Fibroblast of villous mesenchyme (primary cell): ENCODE measurements around the gene TMEM121B. TPM values are rescaled to one million over a fixed set of nuclear protein-coding genes. Genes with fewer than 3 reads are reported as not detected.

Source experiments
- DNase-seq: peaks from one replicate; pipeline ENCODE4 v3.0.0-alpha.2; 2010; ENCODE audit warnings: low read depth
- H3K4me3 ChIP-seq: 2 replicates; pipeline ENCODE4 v1.5.1; 2011; ENCODE audit warnings: low read depth, mild to moderate bottlenecking, low read length
- CTCF ChIP-seq: IDR thresholded peaks from 2 replicates; pipeline ENCODE4 v1.5.1; 2012; ENCODE audit warnings: low read depth, mild to moderate bottlenecking, low read length; ENCODE audit not compliant: insufficient read depth
- total RNA-seq: library from RNA; depleted of rRNA; stranded (reverse); fragments of >200 nt; gene quantifications from 2 replicates; pipeline ENCODE4 v1.2.3, GENCODE V29; 2012

The TMEM121B gene
- total RNA-seq, 1 donor = under 0.01 TPM

- no peak for TF ChIP-seq CTCF
- no peak for DNase-seq
Observed at GRCh38 chr22:17116572-17117330, 4.4 kb downstream of the TMEM121B start.

GRCh38 chr22:17115945-17116565 lies 5.1 kb downstream of the TMEM121B start:
- no peak for TF ChIP-seq CTCF

More at GRCh38 chr22:17116572-17117330, 4.4 kb downstream of the TMEM121B start:
- no peak overlapping the region for H3K4me3 ChIP-seq

GRCh38 chr22:17115236-17115635 lies 5.9 kb downstream of the TMEM121B start:
- no peak overlapping the region for H3K4me3 ChIP-seq
- DNase-seq = no peak
- TF ChIP-seq CTCF = no peak

More at GRCh38 chr22:17115945-17116565, 5.1 kb downstream of the TMEM121B start:
- DNase-seq = no peak
- H3K4me3 ChIP-seq = no peak overlapping the region

GRCh38 chr22:17114898-17115235 lies 6.3 kb downstream of the TMEM121B start:
- H3K4me3 ChIP-seq = no peak overlapping the region
- no peak for TF ChIP-seq CTCF
- no peak for DNase-seq

GRCh38 chr22:17114173-17114897 lies 6.8 kb downstream of the TMEM121B start:
- H3K4me3 ChIP-seq = no peak overlapping the region
- no peak for DNase-seq
- TF ChIP-seq CTCF = no peak

GRCh38 chr22:17113600-17113999 lies 7.6 kb downstream of the TMEM121B start:
- no peak for DNase-seq
- H3K4me3 ChIP-seq = no peak overlapping the region
- TF ChIP-seq CTCF = no peak
